GM20000 (cell line): ENCODE measurements around the gene JAGN1.
"Not testable (repeated sequence)": the region's sequence is repeated elsewhere in the genome, so short reads cannot be mapped to it uniquely, and the experiment has no call there.

ENCODE experiments used
- DNase-seq: peaks from one replicate; pipeline ENCODE4 v3.0.0; 2012; ENCODE audit warnings: low spot score
- CTCF ChIP-seq: IDR thresholded peaks from 2 replicates; pipeline ENCODE4 v1.5.1; 2012; ENCODE audit warnings: mild to moderate bottlenecking, control low read depth; ENCODE audit errors: extremely low read depth, missing control alignments

The JAGN1 gene

GRCh38 chr3:9852528-9852927, 37.9 kb upstream of the JAGN1 start:
- TF ChIP-seq CTCF: no peak
- DNase-seq: no peak

- DNase-seq: not testable (repeated sequence)
These were observed 36.0 kb upstream of the JAGN1 start for GRCh38 chr3:9854291-9854940.

- no peak for TF ChIP-seq CTCF
These were observed 34.8 kb upstream of the JAGN1 start for GRCh38 chr3:9855594-9855993.

GRCh38 chr3:9859530-9860025, 30.8 kb upstream of the JAGN1 start:
- TF ChIP-seq CTCF: no peak
- DNase-seq: no peak

More at GRCh38 chr3:9855594-9855993, 34.8 kb upstream of the JAGN1 start:
- DNase-seq: no peak

GRCh38 chr3:9861201-9861600, 29.2 kb upstream of the JAGN1 start:
- DNase-seq: no peak
- no peak for TF ChIP-seq CTCF

- no peak for TF ChIP-seq CTCF
- DNase-seq: no peak
These were observed 28.7 kb upstream of the JAGN1 start for GRCh38 chr3:9861626-9862130.

- TF ChIP-seq CTCF: no peak
- peak; percentile 68 for DNase-seq
These were observed 27.9 kb upstream of the JAGN1 start for GRCh38 chr3:9862391-9863057.
